MG63 (cell line): ENCODE measurements around the gene PTPRZ1. TPM values are rescaled to one million over a fixed set of nuclear protein-coding genes. Genes with fewer than 3 reads are reported as not detected.

Experiments used
- DNase-seq: peaks from one replicate; pipeline ENCODE4 v3.0.0-alpha.2; 2020
- H3K27me3 ChIP-seq: fragments of 250-450 bp; sonication (Bioruptor Pico); 2 replicates; pipeline ENCODE4 v1.5.1; 2020; ENCODE audit warnings: mild to moderate bottlenecking, moderate library complexity
- H3K36me3 ChIP-seq: fragments of 250-450 bp; sonication (Bioruptor Pico); 2 replicates; pipeline ENCODE4 v1.5.1; 2020; ENCODE audit warnings: mild to moderate bottlenecking, moderate library complexity
- H3K4me3 ChIP-seq: fragments of 250-450 bp; sonication (Bioruptor Pico); 2 replicates; pipeline ENCODE4 v1.5.1; 2020; ENCODE audit warnings: mild to moderate bottlenecking, moderate library complexity
- H3K9me3 ChIP-seq: fragments of 250-450 bp; sonication (Bioruptor Pico); 2 replicates; pipeline ENCODE4 v1.5.1; 2020; ENCODE audit warnings: mild to moderate bottlenecking, moderate library complexity
- total RNA-seq: library from RNA; depleted of rRNA; stranded (reverse); fragments of >200 nt; shearing (Covaris generic); gene quantifications from 2 replicates; pipeline ENCODE4 v1.2.3, GENCODE V29; 2014; ENCODE audit warnings: low replicate concordance

Gene PTPRZ1
- total RNA-seq, 1 experiment from 2014 or later, result not detected

DNA sequence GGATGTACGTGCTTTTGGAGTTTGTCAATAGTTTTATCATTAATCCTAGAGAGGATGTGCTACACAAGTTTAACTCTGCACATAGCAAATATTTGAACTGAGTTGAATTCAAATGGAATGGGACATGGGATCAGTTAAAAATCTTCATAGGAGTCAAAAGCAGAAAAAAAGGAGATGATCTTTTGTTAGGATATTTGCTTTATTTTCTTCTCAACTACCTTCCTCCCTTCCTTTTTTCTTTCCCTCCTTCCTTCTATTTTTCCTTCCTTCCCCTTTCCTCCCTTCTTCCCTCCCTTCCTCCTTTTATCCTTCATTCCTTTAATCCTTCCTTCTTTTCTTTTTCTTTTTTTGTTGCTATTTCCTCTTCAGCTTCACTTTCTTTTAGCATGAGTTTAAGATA, 6.6 kb downstream of the PTPRZ1 start:
- H3K9me3 ChIP-seq, result no peaks in the 10 kb centered on the region
- no peak overlapping the region for H3K4me3 ChIP-seq
- H3K27me3 ChIP-seq, result no peaks in the 10 kb centered on the region
- DNase-seq, result no peak
- no peaks in the 10 kb centered on the region for H3K36me3 ChIP-seq

DNA sequence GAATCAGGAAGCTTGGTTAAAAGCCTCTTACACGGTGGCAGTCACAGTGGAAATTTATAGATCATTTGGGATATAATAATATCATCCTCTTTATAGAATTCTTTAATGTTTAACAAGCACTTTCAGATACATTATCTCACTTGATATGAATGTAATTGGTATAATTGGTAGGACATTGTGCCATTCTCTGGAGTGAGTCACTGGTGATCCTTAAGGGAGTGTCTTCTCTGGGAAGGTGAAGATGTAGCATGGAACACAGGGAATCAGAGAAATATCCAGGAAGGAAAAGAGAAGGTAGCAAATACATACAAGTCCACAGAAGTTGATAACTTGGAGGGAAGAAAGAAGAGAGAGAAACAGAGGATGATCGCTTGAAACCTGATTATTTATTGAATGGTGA, 9.8 kb downstream of the PTPRZ1 start:
- Histone ChIP-seq H3K27me3 (no peaks in the 10 kb centered on the region), H3K9me3 (no peaks in the 10 kb centered on the region), H3K36me3 (no peaks in the 10 kb centered on the region), H3K4me3 (no peak overlapping the region)
- DNase-seq, result no peak

DNA sequence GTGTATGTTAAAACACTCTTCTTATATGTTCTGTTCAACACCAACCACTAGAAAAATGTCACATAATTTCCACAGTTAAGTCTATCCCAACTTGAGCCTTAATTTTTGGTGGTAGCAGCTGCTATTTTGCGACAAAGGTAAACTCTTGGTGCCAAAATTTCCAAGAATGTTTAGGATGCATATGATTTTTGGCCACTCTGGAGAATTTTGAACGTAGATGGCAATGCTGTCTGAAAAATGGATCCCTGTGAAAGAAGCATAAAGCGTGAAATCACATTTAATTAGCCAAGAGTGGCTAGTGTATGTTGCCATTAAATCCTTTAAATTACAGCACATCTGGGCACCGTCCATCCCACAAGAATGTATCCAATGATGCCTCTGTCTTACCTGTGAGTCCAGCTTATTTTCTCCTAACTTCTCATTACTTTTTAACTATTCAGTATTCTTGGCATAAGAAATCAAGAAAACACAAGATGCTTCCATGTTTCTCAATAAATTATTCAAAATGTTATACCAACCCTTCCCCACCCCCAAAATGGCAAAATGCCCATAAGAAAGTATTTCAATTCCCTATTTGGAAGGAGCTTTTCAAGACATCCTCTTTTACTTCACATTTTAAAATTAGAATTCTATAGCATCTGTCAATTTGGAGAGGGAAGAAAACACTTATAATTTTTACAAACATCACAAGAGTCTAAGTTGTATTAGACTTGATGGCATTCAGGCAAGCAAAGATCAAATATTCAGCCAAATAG, 12.4 kb downstream of the PTPRZ1 start:
- Histone ChIP-seq H3K36me3 (no peaks in the 10 kb centered on the region), H3K27me3 (no peaks in the 10 kb centered on the region), H3K9me3 (no peaks in the 10 kb centered on the region), H3K4me3 (no peak overlapping the region)
- no peak for DNase-seq

DNA sequence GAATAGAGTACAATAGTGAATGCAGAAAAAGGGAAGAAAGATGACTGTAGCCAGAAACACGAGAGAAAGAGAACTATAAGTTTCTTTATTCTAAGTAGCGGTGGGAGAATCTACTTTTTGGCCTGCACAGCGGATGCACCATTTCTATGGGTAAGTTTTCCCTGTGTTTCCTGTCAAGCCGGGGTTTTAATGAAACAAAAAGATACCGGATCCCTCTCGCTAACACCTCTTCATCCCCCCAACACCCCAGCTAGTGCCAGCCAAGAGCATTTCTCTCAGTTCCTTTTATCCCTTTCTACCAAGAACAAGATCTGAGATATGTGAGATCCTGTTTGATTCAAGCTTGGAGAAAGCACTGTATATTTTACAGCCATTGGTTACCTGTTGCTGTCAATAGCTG, 14.7 kb downstream of the PTPRZ1 start:
- no peaks in the 10 kb centered on the region for H3K36me3 ChIP-seq
- H3K27me3 ChIP-seq, result no peaks in the 10 kb centered on the region
- DNase-seq, result no peak
- no peaks in the 10 kb centered on the region for H3K9me3 ChIP-seq
- H3K4me3 ChIP-seq, result no peak overlapping the region

DNA sequence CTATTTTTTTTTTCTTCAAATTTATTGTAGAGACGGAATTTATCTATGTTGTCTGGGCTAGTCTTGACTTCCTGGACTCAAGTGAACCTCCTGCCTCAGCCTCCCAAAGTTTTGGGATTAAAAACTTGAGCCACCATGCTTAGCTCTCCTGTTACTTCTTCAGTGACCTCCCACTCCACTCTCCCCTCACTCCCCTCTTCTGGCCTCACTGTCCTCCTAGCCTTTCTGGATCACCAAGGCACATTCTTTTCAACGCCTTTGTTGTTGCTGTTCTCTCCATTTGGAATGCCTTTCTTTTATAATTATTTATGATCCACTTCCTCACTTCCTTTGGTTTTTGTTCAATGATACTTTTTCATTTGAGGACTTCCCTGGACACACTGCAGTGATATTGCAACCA, 17.9 kb downstream of the PTPRZ1 start:
- no peaks in the 10 kb centered on the region for H3K27me3 ChIP-seq
- no peaks in the 10 kb centered on the region for H3K9me3 ChIP-seq
- DNase-seq, result no peak
- no peaks in the 10 kb centered on the region for H3K36me3 ChIP-seq
- no peak overlapping the region for H3K4me3 ChIP-seq

DNA sequence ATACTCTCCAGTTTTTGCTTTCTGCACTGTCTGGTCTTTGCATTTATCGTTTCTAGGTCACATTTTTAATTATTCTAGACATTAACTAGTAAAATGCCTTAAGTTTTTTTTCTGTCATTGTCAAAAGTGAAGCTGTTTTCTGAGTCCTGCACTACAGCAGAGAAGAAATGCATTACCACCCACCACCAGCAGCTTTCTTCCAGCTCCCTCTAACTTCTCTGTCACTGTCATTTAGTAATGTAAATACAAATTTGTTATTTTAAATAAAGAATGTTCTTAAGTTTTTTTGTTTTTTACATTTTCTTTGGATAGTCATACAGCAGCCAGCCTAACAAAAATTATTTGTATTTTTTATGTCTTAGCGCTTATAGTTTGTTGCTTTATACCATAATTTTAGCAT, 18.8 kb downstream of the PTPRZ1 start:
- Histone ChIP-seq H3K27me3 (no peaks in the 10 kb centered on the region), H3K9me3 (no peaks in the 10 kb centered on the region), H3K4me3 (no peak overlapping the region)

DNA sequence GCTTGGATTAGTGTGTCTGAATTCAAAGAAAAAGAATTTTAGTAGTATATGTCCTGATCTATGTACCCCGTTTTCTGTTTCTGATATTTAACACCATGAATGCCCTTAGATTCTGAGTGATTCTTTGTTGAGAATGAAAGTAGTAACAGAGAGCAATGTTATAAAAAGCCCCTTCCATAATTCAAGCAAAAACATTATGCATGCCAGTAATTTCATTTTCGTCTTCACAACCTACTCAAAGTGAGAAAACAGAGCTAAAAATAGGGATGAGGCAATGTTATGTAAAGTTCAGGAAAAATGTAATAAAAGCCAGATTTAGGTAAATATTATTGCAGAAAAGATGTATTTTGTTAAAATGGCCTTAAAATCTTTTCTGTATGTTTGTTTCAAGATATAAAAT, 28.1 kb downstream of the PTPRZ1 start:
- Histone ChIP-seq H3K9me3 (no peaks in the 10 kb centered on the region), H3K27me3 (no peaks in the 10 kb centered on the region), H3K36me3 (no peaks in the 10 kb centered on the region), H3K4me3 (no peak overlapping the region)
- DNase-seq, result no peak

More for the DNA sequence above, 18.8 kb downstream of the PTPRZ1 start:
- no peaks in the 10 kb centered on the region for H3K36me3 ChIP-seq
- no peak for DNase-seq

DNA sequence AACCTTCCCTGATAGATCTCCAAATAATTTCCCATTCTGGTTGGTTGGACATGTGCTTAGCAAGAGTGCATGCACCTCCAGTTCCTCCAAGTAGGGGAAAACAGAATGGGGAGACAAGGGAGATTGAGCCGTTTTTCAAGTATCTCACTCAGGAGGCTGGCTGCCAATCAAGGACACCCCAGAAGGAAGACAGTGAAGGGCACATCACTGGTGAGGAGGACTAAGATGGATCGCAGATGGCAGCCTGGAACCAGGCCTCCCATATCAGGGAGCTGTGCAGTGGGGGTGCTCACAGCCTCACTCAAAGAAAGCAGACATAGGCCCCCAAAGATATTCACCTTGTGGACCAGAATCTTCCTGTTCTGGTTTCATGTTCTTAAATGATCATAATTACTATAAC, 31.2 kb downstream of the PTPRZ1 start:
- H3K27me3 ChIP-seq, result no peaks in the 10 kb centered on the region
- no peak for DNase-seq
- no peak overlapping the region for H3K4me3 ChIP-seq
- H3K9me3 ChIP-seq, result no peaks in the 10 kb centered on the region
- H3K36me3 ChIP-seq, result no peaks in the 10 kb centered on the region

DNA sequence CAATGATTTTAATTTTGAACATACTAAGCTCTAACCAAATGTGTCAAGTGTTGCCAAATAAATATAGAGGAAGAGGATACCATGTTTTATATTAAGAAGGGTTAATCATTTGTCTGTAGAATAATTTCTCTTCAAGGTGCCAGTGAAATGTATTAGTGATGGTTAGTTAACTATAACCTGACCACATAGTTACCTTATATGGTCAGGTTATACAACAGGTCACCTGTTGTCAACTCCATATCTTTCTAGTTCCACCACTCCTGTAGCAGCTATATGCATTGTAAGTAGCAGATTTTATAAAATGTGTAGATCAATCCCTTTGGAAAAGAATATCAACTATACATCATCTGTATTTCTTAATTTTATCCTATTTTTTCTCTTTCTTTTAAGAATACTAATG, 35.1 kb downstream of the PTPRZ1 start:
- no peak overlapping the region for H3K4me3 ChIP-seq
- H3K9me3 ChIP-seq, result no peaks in the 10 kb centered on the region
- H3K36me3 ChIP-seq, result no peaks in the 10 kb centered on the region
- no peak for DNase-seq
- H3K27me3 ChIP-seq, result no peaks in the 10 kb centered on the region

DNA sequence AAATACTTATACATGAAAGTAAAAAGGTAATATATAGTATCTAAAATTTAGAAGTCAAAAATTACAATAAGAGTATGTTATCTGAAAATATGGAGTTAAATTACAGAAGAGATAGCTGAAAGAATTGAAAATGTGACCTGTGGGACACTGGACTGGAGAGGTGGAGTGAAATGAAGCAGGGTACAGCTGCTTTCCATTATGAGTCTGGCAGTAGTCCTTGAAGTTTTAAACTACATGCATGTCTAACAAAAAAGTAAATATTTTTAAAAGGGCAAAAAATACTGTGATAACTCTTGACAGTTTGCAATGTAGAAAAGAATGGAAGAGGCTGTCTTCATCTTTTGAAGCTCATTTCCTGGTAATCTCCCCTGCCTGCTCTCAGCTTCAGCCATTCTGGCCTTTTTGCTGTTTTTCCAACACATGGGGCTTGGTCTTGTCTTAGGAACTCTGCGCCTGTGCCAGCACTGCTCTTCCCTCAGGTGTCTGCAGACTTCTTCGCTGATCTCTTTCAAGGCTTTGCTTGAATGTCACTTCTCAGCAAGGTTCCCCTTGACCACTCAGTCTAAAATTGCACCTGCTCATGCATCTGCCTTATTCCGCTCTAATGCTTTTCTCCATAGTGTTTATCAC, 36.9 kb downstream of the PTPRZ1 start:
- H3K9me3 ChIP-seq, result no peaks in the 10 kb centered on the region
- no peak overlapping the region for H3K4me3 ChIP-seq
- DNase-seq, result no peak

DNA sequence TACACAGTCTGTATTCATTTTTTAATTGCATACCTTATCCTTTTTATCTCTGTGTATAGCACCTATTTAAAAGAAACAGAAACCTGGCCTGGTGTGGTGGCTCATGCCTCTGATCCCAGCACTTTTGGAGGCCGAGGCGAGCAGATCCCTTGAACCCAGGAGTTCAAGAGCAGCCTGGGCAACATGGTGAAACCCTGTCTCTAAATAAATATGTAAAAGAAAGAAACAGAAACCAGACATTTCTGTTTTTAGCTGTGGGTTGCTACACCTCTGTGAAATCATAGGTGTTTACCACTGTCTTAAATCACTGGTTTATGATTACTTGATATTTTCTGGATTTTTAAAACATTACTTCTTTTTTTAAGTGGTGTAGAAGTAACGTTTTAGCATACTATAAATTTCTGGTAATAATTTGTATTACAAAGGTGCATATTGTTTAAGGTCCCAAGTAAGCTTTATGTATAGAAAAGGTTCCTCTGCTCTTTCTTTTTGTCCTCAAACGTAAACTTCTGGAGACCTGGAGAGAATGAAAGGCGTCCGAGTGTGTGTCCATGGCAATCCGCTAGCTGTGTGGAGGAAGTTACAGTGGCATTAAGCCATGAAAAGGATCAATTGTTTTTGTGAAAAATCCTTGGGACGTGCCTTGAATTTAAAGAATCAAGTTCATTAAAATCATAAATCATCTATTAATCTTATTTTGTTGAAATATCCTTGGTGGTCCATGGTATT, 41.1 kb downstream of the PTPRZ1 start:
- no peaks in the 10 kb centered on the region for H3K27me3 ChIP-seq
- H3K4me3 ChIP-seq, result no peak overlapping the region
- H3K9me3 ChIP-seq, result no peaks in the 10 kb centered on the region
- DNase-seq, result no peak
- no peaks in the 10 kb centered on the region for H3K36me3 ChIP-seq

More for the DNA sequence above, 36.9 kb downstream of the PTPRZ1 start:
- no peaks in the 10 kb centered on the region for H3K36me3 ChIP-seq
- no peaks in the 10 kb centered on the region for H3K27me3 ChIP-seq

DNA sequence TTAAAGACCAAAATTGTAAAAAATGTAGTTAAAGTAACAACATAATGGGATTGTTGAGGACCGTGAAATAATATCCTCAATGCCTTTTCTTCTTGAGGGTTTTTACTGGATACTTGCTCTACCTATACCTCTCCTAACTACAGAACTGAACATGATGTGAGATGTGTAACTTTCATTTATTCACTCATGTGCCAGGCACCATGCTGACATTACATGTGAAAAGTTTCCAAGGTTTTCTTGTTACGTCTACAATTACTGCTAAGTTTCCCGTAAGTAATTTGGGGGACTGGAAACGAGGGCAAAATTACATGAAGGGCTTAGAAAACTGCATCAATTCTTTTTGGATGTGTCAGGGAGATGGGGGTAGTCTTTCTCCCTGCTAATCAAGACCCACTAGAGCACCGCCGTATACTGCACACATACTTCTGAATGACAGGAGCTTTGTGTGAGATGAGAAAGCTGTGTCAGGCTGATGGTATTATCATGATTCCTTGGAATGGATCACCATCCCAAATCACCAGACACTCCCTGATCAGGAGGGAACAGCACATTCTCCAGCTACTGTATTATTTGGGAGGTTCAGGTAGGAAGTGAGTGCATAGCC, 41.8 kb downstream of the PTPRZ1 start:
- Histone ChIP-seq H3K4me3 (no peak overlapping the region), H3K36me3 (no peaks in the 10 kb centered on the region), H3K9me3 (no peaks in the 10 kb centered on the region), H3K27me3 (no peaks in the 10 kb centered on the region)
- no peak for DNase-seq

DNA sequence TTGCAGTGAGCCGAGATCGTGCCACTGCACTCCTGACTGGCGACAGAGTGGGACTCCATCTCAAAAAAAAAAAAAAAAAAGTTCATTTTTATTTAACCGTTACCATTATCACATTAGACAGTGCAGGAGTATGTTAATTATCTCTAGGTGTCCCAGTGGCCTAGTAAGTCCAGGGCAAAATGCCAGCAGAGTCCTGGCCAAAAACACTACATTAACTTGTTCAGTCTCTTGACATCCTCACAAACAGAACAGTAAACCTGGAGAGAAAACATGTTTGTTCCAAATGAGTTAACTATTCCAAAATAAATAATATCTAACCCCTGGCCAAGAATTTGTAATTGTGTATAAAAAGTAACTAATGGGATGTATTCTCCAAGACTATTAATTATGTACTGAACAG, 43.2 kb downstream of the PTPRZ1 start:
- H3K36me3 ChIP-seq, result no peaks in the 10 kb centered on the region
- H3K9me3 ChIP-seq, result no peaks in the 10 kb centered on the region
- no peak overlapping the region for H3K4me3 ChIP-seq
- H3K27me3 ChIP-seq, result no peaks in the 10 kb centered on the region
- no peak for DNase-seq

DNA sequence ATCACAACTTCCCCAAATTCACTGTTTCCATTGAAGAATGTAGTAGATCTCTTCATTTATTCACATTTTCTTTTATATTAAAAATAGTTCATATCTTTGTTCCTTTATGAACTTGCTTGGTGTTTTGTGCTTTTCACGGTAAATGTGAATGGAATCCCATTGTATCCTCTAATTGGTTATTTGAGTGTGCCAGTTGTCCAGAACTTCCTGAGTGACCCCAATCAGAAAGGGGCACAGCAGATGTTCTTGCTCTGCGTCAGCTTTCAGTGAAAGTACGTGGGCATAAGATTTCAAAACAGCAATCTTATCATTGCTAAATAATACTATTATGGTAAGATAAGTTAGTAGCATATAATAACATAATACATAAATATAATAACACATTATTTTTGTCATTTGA, 47.0 kb downstream of the PTPRZ1 start:
- Histone ChIP-seq H3K27me3 (no peaks in the 10 kb centered on the region), H3K36me3 (no peaks in the 10 kb centered on the region), H3K4me3 (no peak overlapping the region), H3K9me3 (no peaks in the 10 kb centered on the region)
- DNase-seq, result no peak

DNA sequence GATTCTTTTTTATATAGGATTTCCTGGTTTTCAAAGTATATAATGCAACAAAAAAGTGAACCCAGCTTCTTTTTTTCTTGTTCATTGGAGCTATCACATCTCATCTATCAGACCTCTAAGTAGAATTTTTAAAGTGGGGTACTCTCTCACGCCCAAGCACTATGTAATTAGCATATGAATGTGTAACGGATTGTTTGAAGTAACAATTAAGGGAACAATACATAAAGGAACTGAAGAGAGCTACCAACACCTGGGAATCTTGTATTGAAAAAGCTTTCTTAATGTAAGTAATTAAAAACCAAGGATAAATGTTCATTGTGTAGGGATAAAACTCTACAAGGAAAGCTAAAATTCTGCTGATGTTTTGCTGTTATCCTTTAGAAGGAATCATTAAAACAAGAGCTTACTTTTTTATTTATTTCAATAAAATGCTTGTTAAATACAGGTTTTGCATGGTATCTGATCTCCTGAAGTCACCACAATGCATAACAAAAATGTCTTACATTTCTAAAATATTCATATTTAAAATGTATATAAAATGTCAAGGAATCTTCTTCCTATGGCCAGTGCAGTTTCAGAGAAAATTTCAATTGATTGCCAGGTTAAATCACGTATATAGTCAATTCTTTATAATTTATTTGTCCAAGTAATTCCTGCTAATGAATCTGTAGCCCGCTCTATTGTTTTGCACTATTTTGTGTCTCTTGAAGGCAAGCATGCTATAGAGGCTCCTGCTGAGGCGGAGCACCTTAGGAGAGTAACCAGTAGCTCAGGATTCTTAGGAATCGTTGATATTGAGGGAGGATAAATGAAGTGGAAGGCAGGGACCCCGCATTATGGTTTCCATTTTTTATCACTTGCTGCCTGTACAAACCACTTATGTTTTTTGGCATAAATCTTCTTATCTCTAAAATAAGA, 51.6 kb downstream of the PTPRZ1 start:
- DNase-seq, result no peak
- Histone ChIP-seq H3K9me3 (no peaks in the 10 kb centered on the region), H3K4me3 (no peak overlapping the region), H3K27me3 (no peaks in the 10 kb centered on the region), H3K36me3 (no peaks in the 10 kb centered on the region)

DNA sequence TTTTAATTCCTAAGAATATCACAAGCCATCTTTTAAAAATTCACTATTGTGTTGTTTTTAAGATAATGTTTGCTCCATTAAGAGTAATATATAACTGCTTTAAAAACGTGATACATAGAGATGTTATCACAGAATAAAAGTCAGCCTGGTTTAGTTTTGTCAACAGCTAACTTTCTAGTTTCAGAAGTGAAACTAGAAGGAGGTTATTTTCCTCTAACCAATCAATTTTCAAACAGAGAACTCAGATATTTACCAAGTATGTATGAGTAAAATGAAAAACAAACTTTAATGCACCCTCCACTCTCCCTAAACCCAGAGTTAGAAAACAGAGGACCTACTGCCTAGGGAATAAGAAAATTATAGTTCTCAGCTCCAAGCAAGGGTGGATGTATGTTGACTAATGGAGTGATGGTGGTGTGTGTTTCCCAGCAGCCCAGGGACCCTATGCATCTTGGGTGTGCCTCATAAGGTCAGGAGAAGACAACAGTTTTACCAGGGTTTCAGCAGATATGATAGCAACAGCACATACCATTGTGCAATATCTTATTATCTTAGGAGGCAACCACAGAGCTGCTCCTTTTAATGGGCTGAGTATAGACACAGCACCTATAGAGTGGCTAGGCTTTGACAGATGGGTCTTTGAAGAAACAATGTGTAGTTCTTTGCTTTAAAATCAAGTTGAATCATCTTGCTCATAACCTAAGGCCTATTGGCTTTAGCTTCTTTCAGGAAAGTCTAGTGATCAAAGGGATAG, 58.4 kb downstream of the PTPRZ1 start:
- Histone ChIP-seq H3K4me3 (no peak overlapping the region), H3K9me3 (no peaks in the 10 kb centered on the region), H3K27me3 (no peaks in the 10 kb centered on the region), H3K36me3 (no peaks in the 10 kb centered on the region)
- no peak for DNase-seq
